H9 (cell line): ENCODE measurements around the gene TRAF3. TPM values are rescaled to one million over a fixed set of nuclear protein-coding genes. Genes with fewer than 3 reads are reported as not detected.
A peak's percentile ranks its signal among the peaks of the same experiment; 100 is the strongest.

Experiments
- DNase-seq: peaks from one replicate; pipeline ENCODE4 v3.0.0-alpha.2; 2017
- H2AFZ ChIP-seq: one replicate; pipeline ENCODE4 v1.6.1; 2013; ENCODE audit warnings: mild to moderate bottlenecking, low read length, control low read depth, moderate library complexity
- H2AK5ac ChIP-seq: 2 replicates; pipeline ENCODE4 v1.6.1; 2013; ENCODE audit warnings: low read length, control low read depth, mixed read lengths; ENCODE audit not compliant: insufficient read length
- H2BK120ac ChIP-seq: one replicate; pipeline ENCODE4 v1.6.1; 2013; ENCODE audit warnings: low read depth, mild to moderate bottlenecking, low read length, control low read depth, inconsistent platforms; ENCODE audit not compliant: poor library complexity, severe bottlenecking
- H2BK12ac ChIP-seq: 2 replicates; pipeline ENCODE4 v1.6.1; 2013; ENCODE audit warnings: low read length, control low read depth, mixed read lengths, low read depth; ENCODE audit not compliant: insufficient read length
- H2BK15ac ChIP-seq: 2 replicates; pipeline ENCODE4 v1.6.1; 2013; ENCODE audit warnings: low read depth, low read length, control low read depth
- H2BK20ac ChIP-seq: one replicate; pipeline ENCODE4 v1.6.1; 2013; ENCODE audit warnings: low read depth, mild to moderate bottlenecking, low read length, control low read depth, inconsistent platforms; ENCODE audit not compliant: poor library complexity, severe bottlenecking
- H2BK5ac ChIP-seq: 2 replicates; pipeline ENCODE4 v1.6.1; 2013; ENCODE audit warnings: low read length, control low read depth, mixed read lengths; ENCODE audit not compliant: insufficient read length
- H3K14ac ChIP-seq: 2 replicates; pipeline ENCODE4 v1.6.1; 2013; ENCODE audit warnings: low read length, control low read depth; ENCODE audit not compliant: insufficient read depth
- H3K18ac ChIP-seq: 2 replicates; pipeline ENCODE4 v1.6.1; 2013; ENCODE audit warnings: low read depth, mild to moderate bottlenecking, mixed read lengths, low read length, control low read depth; ENCODE audit not compliant: insufficient read length
- H3K23ac ChIP-seq: 2 replicates; pipeline ENCODE4 v1.6.1; 2013; ENCODE audit warnings: low read length, control low read depth, mixed read lengths, low read depth; ENCODE audit not compliant: insufficient read length
- H3K23me2 ChIP-seq: 2 replicates; pipeline ENCODE4 v1.6.1; 2013; ENCODE audit warnings: low read depth, mild to moderate bottlenecking, mixed read lengths, low read length, control low read depth; ENCODE audit not compliant: insufficient read length, poor library complexity, severe bottlenecking
- H3K27ac ChIP-seq: 2 replicates; pipeline ENCODE4 v1.5.1; 2013; ENCODE audit warnings: low read length, control low read depth, mixed read lengths, low read depth; ENCODE audit not compliant: insufficient read length
- H3K27me3 ChIP-seq: 2 replicates; pipeline ENCODE4 v1.6.1; 2013; ENCODE audit warnings: low read length, control low read depth, inconsistent platforms; ENCODE audit not compliant: insufficient read depth
- H3K4ac ChIP-seq: 2 replicates; pipeline ENCODE4 v1.6.1; 2013; ENCODE audit warnings: low read depth, mild to moderate bottlenecking, control low read depth, inconsistent platforms, low read length, moderate library complexity
- H3K4me1 ChIP-seq: 2 replicates; pipeline ENCODE4 v1.6.1; 2013; ENCODE audit warnings: low read length, control low read depth, inconsistent platforms; ENCODE audit not compliant: insufficient read depth
- H3K4me2 ChIP-seq: 2 replicates; pipeline ENCODE4 v1.6.1; 2013; ENCODE audit warnings: low read length, control low read depth, mixed read lengths; ENCODE audit not compliant: insufficient read length, insufficient read depth
- H3K56ac ChIP-seq: 2 replicates; pipeline ENCODE4 v1.6.1; 2013; ENCODE audit warnings: low read depth, mild to moderate bottlenecking, mixed read lengths, low read length, control low read depth; ENCODE audit not compliant: insufficient read length
- H3K79me1 ChIP-seq: 2 replicates; pipeline ENCODE4 v1.6.1; 2013; ENCODE audit warnings: low read depth, mild to moderate bottlenecking, moderate library complexity, low read length, control low read depth, inconsistent platforms; ENCODE audit not compliant: insufficient read depth, poor library complexity, severe bottlenecking
- H3K79me2 ChIP-seq: 2 replicates; pipeline ENCODE4 v1.6.1; 2013; ENCODE audit warnings: low read length, control low read depth, inconsistent platforms; ENCODE audit not compliant: insufficient read depth
- H3K9ac ChIP-seq: 2 replicates; pipeline ENCODE4 v1.6.1; 2013; ENCODE audit warnings: low read length, control low read depth, mixed read lengths; ENCODE audit not compliant: insufficient read length; ENCODE audit errors: extremely low read depth
- H3K9me3 ChIP-seq: one replicate; pipeline ENCODE4 v1.6.1; 2013; ENCODE audit warnings: low read depth, low read length, inconsistent platforms; ENCODE audit not compliant: control insufficient read depth
- H3T11ph ChIP-seq: one replicate; pipeline ENCODE4 v1.6.1; 2013; ENCODE audit warnings: mild to moderate bottlenecking, low read length, control low read depth, inconsistent platforms
- H4K20me1 ChIP-seq: one replicate; pipeline ENCODE4 v1.6.1; 2013; ENCODE audit not compliant: control insufficient read depth, insufficient read length, insufficient read depth
- H4K5ac ChIP-seq: 2 replicates; pipeline ENCODE4 v1.6.1; 2013; ENCODE audit warnings: low read depth, mild to moderate bottlenecking, mixed read lengths, low read length, control low read depth; ENCODE audit not compliant: insufficient read length
- H4K8ac ChIP-seq: replicated peaks from 2 replicates; pipeline ENCODE4 v1.6.1; 2013; ENCODE audit warnings: low read length, control low read depth, mixed read lengths, low read depth; ENCODE audit not compliant: insufficient read length
- H4K91ac ChIP-seq: 2 replicates; pipeline ENCODE4 v1.6.1; 2013; ENCODE audit warnings: low read depth, mild to moderate bottlenecking, moderate library complexity, mixed read lengths, low read length, control low read depth; ENCODE audit not compliant: insufficient read length
- H3K27ac Mint-ChIP-seq, 3 experiments: 2 replicates in 2 of 3; 3 replicates in 1 of 3; pipeline ENCODE4 v1.8.0; 2020 to 2021; ENCODE audit warnings: mixed read lengths in 3 of 3, mild to moderate bottlenecking in 1 of 3, moderate library complexity in 1 of 3
- H3K27me3 Mint-ChIP-seq: 2 replicates; pipeline ENCODE4 v1.8.0; 2021; ENCODE audit warnings: low read depth, mild to moderate bottlenecking, moderate library complexity, mixed read lengths
- H3K36me3 Mint-ChIP-seq, 3 experiments: 2 replicates in 2 of 3; 3 replicates in 1 of 3; pipeline ENCODE4 v1.8.0; 2020 to 2021; ENCODE audit warnings: low read depth in 3 of 3, mixed read lengths in 3 of 3; ENCODE audit not compliant: insufficient read depth in 1 of 3
- H3K4me1 Mint-ChIP-seq, 2 experiments: 2 replicates each; pipeline ENCODE4 v1.8.0; 2020; ENCODE audit warnings: mixed read lengths in 2 of 2
- H3K4me3 Mint-ChIP-seq, 2 experiments: 2 replicates in 1 of 2; 3 replicates in 1 of 2; pipeline ENCODE4 v1.8.0; 2020 to 2021; ENCODE audit warnings: mild to moderate bottlenecking in 2 of 2, mixed read lengths in 2 of 2, moderate library complexity in 1 of 2
- H3K9me3 Mint-ChIP-seq, 2 experiments: 2 replicates in 1 of 2; 3 replicates in 1 of 2; pipeline ENCODE4 v1.8.0; 2020; ENCODE audit warnings: mild to moderate bottlenecking in 2 of 2, mixed read lengths in 2 of 2, moderate library complexity in 1 of 2
- CTCF ChIP-seq: fragments of 200-600 bp; sonication (generic); conservative IDR thresholded peaks from 3 replicates; pipeline ENCODE4 v1.8.0; 2021; ENCODE audit warnings: antibody characterized with exemption, mild to moderate bottlenecking
- WGBS: extraction: QIAGEN DNeasy Blood & Tissue Kit; methylation state at CpG from one replicate; pipeline ENCODE4 v1.1.7; 2013; ENCODE audit warnings: missing lambda C conversion rate, low lambda C conversion rate, mixed read lengths; ENCODE audit not compliant: insufficient read length; ENCODE audit errors: extremely low coverage; 5-methylcytosine and 5-hydroxymethylcytosine counted together
- total RNA-seq: library from RNA; stranded (reverse); gene quantifications from 2 replicates; pipeline ENCODE4 v1.2.1, GENCODE V29; 2021

The TRAF3 gene
- total RNA-seq, 1 experiment from 2014 or later: 9.6 TPM

- H3K56ac ChIP-seq: no peak overlapping the region
- DNase-seq: no peak
- no peaks in the 10 kb centered on the region for H3K9me3 ChIP-seq
- no peaks in the 10 kb centered on the region for H3K79me2 ChIP-seq
- Mint-ChIP-seq H3K9me3 (no peaks in the 10 kb centered on the region), H3K36me3 (peaks cover 2 to 4% (median 2%) of the 10 kb centered on the region in 3 experiments; a peak in 2 of 7 replicates), H3K4me1 (peaks cover 61 to 65% of the 10 kb centered on the region in 2 experiments), H3K4me3 (no peak overlapping the region), H3K27me3 (no peaks in the 10 kb centered on the region), H3K27ac (peak overlapping the region in 2 of 3 experiments; percentile 14 to 76; a peak in 4 of 7 replicates)
- no peak overlapping the region for H3K18ac ChIP-seq
- no CpG with 5 or more reads among the region's 7 CpGs for WGBS
- no peak overlapping the region for H2BK120ac ChIP-seq
- H3K23me2 ChIP-seq: no peaks in the 10 kb centered on the region
- no peak for TF ChIP-seq CTCF
- no peak overlapping the region for H2BK15ac ChIP-seq
- no peak overlapping the region for H3K27ac ChIP-seq
- H3K4me2 ChIP-seq: peak overlapping the region; percentile 15
- H3K9ac ChIP-seq: no peak overlapping the region
- no peaks in the 10 kb centered on the region for H4K20me1 ChIP-seq
- no peak overlapping the region for H2BK5ac ChIP-seq
- H2AK5ac ChIP-seq: no peak overlapping the region
- H3K4me1 ChIP-seq: peaks cover 9% of the 10 kb centered on the region
- no peak overlapping the region for H2AFZ ChIP-seq
- H4K5ac ChIP-seq: no peak overlapping the region
- H3T11ph ChIP-seq: no peak overlapping the region
- no peak overlapping the region for H3K14ac ChIP-seq
- H3K79me1 ChIP-seq: no peaks in the 10 kb centered on the region
- H2BK12ac ChIP-seq: no peak overlapping the region
- H3K27me3 ChIP-seq: no peaks in the 10 kb centered on the region
- no peak overlapping the region for H3K23ac ChIP-seq
- H4K91ac ChIP-seq: no peak overlapping the region
- H2BK20ac ChIP-seq: no peak overlapping the region
- H4K8ac ChIP-seq: no peak overlapping the region
- no peak overlapping the region for H3K4ac ChIP-seq
Observed at GRCh38 chr14:102833341-102833740, 56.1 kb downstream of the TRAF3 start.
